GM21447 (cell line): ENCODE data around the gene C19orf38.
"Not testable (repeated sequence)": the region's sequence is repeated elsewhere in the genome, so short reads cannot be mapped to it uniquely, and the experiment has no call there.

Source experiments
- ATAC-seq: cut with Tn5 transposase; IDR thresholded peaks from one replicate; pipeline ENCODE4 v1.9.1; 2021; ENCODE audit not compliant: unreplicated experiment

The C19orf38 gene

GRCh38 chr19:10872546-10873107 lies 24.4 kb downstream of the C19orf38 start:
- no peak for ATAC-seq

GRCh38 chr19:10874024-10874423 lies 25.8 kb downstream of the C19orf38 start:
- no peak for ATAC-seq

GRCh38 chr19:10876459-10877240 lies 28.4 kb downstream of the C19orf38 start:
- peak; percentile 65 for ATAC-seq

GRCh38 chr19:10877608-10878007 lies 29.4 kb downstream of the C19orf38 start:
- not testable (repeated sequence) for ATAC-seq

- no peak for ATAC-seq
Measured at GRCh38 chr19:10878253-10878652, 30.0 kb downstream of the C19orf38 start.

- no peak for ATAC-seq
Measured at GRCh38 chr19:10881403-10882107, 33.3 kb downstream of the C19orf38 start.

- no peak for ATAC-seq
Measured at GRCh38 chr19:10882108-10882457, 33.9 kb downstream of the C19orf38 start.

- no peak for ATAC-seq
Measured at GRCh38 chr19:10884274-10884673, 36.1 kb downstream of the C19orf38 start.

- ATAC-seq, result no peak
Measured at GRCh38 chr19:10885201-10886169, 37.3 kb downstream of the C19orf38 start.

GRCh38 chr19:10887616-10888367 lies 39.6 kb downstream of the C19orf38 start:
- ATAC-seq, result no peak

GRCh38 chr19:10888421-10888866 lies 40.2 kb downstream of the C19orf38 start:
- ATAC-seq, result no peak

GRCh38 chr19:10889880-10890279 lies 41.7 kb downstream of the C19orf38 start:
- no peak for ATAC-seq

GRCh38 chr19:10891405-10892086 lies 43.3 kb downstream of the C19orf38 start:
- no peak for ATAC-seq

- no peak for ATAC-seq
Measured at GRCh38 chr19:10892256-10892655, 44.0 kb downstream of the C19orf38 start.

GRCh38 chr19:10894911-10895213 lies 46.6 kb downstream of the C19orf38 start:
- ATAC-seq, result no peak

GRCh38 chr19:10895363-10895762 lies 47.1 kb downstream of the C19orf38 start:
- no peak for ATAC-seq

GRCh38 chr19:10895920-10896319 lies 47.7 kb downstream of the C19orf38 start:
- no peak for ATAC-seq

- no peak for ATAC-seq
Measured at GRCh38 chr19:10896851-10897526, 48.8 kb downstream of the C19orf38 start.

GRCh38 chr19:10898633-10899032 lies 50.4 kb downstream of the C19orf38 start:
- no peak for ATAC-seq
